B cell (primary cell): ENCODE measurements around the gene TELO2. TPM values are rescaled to one million over a fixed set of nuclear protein-coding genes. Genes with fewer than 3 reads are reported as not detected.

Experiments used
- ATAC-seq: fragments of 200-7000 bp; cut with Tn5 transposase; one replicate; pipeline ENCODE4 v1.10.0; 2021; ENCODE audit warnings: low read depth, mild to moderate bottlenecking, moderate number of reproducible peaks, moderate library complexity
- CTCF ChIA-PET: fragments of 350-600 bp; sonication (Branson Sonifier 250); formaldehyde crosslinking; loops from one replicate; lab custom pipeline; 2021; ENCODE audit warnings: antibody characterized with exemption, inconsistent platforms; lab: Charles Lee
- POLR2A ChIA-PET: fragments of 350-600 bp; sonication (Branson Sonifier 250); formaldehyde crosslinking; loops from one replicate; lab custom pipeline; 2021; ENCODE audit warnings: antibody characterized with exemption; lab: Charles Lee
- DNase-seq: peaks from one replicate; pipeline ENCODE4 v3.0.0; 2013
- H2AFZ ChIP-seq: 2 replicates; pipeline ENCODE4 v1.6.1; 2012; ENCODE audit warnings: mild to moderate bottlenecking, low read depth, low read length; ENCODE audit not compliant: insufficient read depth, poor library complexity, severe bottlenecking
- H3K27ac ChIP-seq, 2 donors: 1 replicate in 1 of 2; 2 replicates in 1 of 2; pipeline ENCODE4 v1.5.1; 2012 to 2013; ENCODE audit warnings: low read length in 2 of 2, mild to moderate bottlenecking in 2 of 2, moderate library complexity in 1 of 2
- H3K27me3 ChIP-seq, 4 experiments: fragments of 200-600 bp in 1 of 4; sonication (generic) in 1 of 4; replicated peaks in 1 of 4; 1 replicate in 2 of 4; 2 replicates in 2 of 4; pipeline versions ENCODE4 v1.6.1 to v1.7.0; 2013 to 2016; ENCODE audit warnings: low read length in 3 of 4, mild to moderate bottlenecking in 2 of 4, mixed read lengths in 1 of 4, moderate library complexity in 1 of 4; ENCODE audit not compliant: insufficient read depth in 4 of 4, control insufficient read depth in 3 of 4; ENCODE audit errors: control extremely low read depth in 1 of 4
- H3K36me3 ChIP-seq, 2 experiments: replicated peaks in 1 of 2; 1 replicate in 1 of 2; 2 replicates in 1 of 2; pipeline versions ENCODE4 v1.6.1 to v1.7.1; 2013; ENCODE audit warnings: low read length in 1 of 2; ENCODE audit not compliant: insufficient read depth in 2 of 2, control insufficient read depth in 1 of 2; ENCODE audit errors: control extremely low read depth in 1 of 2, extremely low read depth in 1 of 2
- H3K4me1 ChIP-seq, 2 donors: fragments of 200-600 bp in 1 of 2; sonication (generic) in 1 of 2; 1 replicate in 1 of 2; 2 replicates in 1 of 2; pipeline versions ENCODE4 v1.5.1 to v1.6.1; 2013 to 2017; ENCODE audit warnings: low read length in 2 of 2; ENCODE audit not compliant: control insufficient read depth in 2 of 2, insufficient read depth in 2 of 2
- H3K4me2 ChIP-seq: replicated peaks from 2 replicates; pipeline ENCODE3; 2012; ENCODE audit warnings: mild to moderate bottlenecking, low read depth, low read length; ENCODE audit not compliant: poor library complexity, severe bottlenecking
- H3K4me3 ChIP-seq, 5 experiments: fragments of 200-600 bp in 1 of 5; sonication (generic) in 1 of 5; 1 replicate in 3 of 5; 2 replicates in 2 of 5; pipeline versions ENCODE4 v1.5.1 to v1.7.0; 2011 to 2016; ENCODE audit warnings: low read length in 4 of 5, mild to moderate bottlenecking in 4 of 5, low read depth in 2 of 5, control low read depth in 1 of 5, moderate library complexity in 1 of 5; ENCODE audit not compliant: insufficient read depth in 1 of 5; ENCODE audit errors: control extremely low read depth in 1 of 5, extremely low read depth in 1 of 5
- H3K79me2 ChIP-seq: fragments of 200-600 bp; sonication (generic); one replicate; pipeline ENCODE4 v1.6.0; 2016; ENCODE audit warnings: low read length; ENCODE audit not compliant: control insufficient read depth, insufficient read depth
- H3K9ac ChIP-seq: fragments of 200-600 bp; sonication (generic); 2 replicates; pipeline ENCODE4 v1.6.1; 2017; ENCODE audit warnings: mild to moderate bottlenecking, low read length, moderate library complexity
- H3K9me3 ChIP-seq, 3 donors: one replicate each; pipeline versions ENCODE4 v1.6.1 to v1.7.1; 2013; ENCODE audit warnings: low read length in 2 of 3; ENCODE audit not compliant: control insufficient read depth in 2 of 3, insufficient read depth in 1 of 3; ENCODE audit errors: control extremely low read depth in 1 of 3
- H4K20me1 ChIP-seq: 2 replicates; pipeline ENCODE4 v1.6.0; 2012; ENCODE audit warnings: mild to moderate bottlenecking, low read length; ENCODE audit not compliant: insufficient read depth, control insufficient read depth, poor library complexity, severe bottlenecking
- H3K27ac Mint-ChIP-seq: one replicate; pipeline ENCODE4 v1.8.0; 2021; ENCODE audit warnings: mixed read lengths
- H3K27me3 Mint-ChIP-seq: one replicate; pipeline ENCODE4 v1.8.0; 2021; ENCODE audit warnings: mixed read lengths
- H3K4me1 Mint-ChIP-seq: one replicate; pipeline ENCODE4 v1.8.0; 2021; ENCODE audit warnings: mixed read lengths
- H3K4me3 Mint-ChIP-seq: one replicate; pipeline ENCODE4 v1.8.0; 2021; ENCODE audit warnings: mixed read lengths
- H3K9me3 Mint-ChIP-seq: one replicate; pipeline ENCODE4 v1.8.0; 2022; ENCODE audit warnings: mixed read lengths; ENCODE audit not compliant: insufficient read depth
- CTCF ChIP-seq: fragments of 200-600 bp; IDR thresholded peaks from one replicate; pipeline ENCODE4 v1.8.0; 2022; ENCODE audit warnings: antibody characterized with exemption, mild to moderate bottlenecking
- EZH2 ChIP-seq: IDR thresholded peaks from 2 replicates; pipeline ENCODE4 v1.6.1; 2012; ENCODE audit warnings: borderline replicate concordance, low read depth, mild to moderate bottlenecking, moderate library complexity, low read length; ENCODE audit not compliant: insufficient read depth, poor library complexity, severe bottlenecking
- WGBS: methylation state at CpG from one replicate; pipeline ENCODE4 v1.1.5; 2013; ENCODE audit warnings: missing lambda C conversion rate; ENCODE audit not compliant: insufficient coverage; 5-methylcytosine and 5-hydroxymethylcytosine counted together
- intact Hi-C: fragments of 100-400 bp; cut with micrococcal nuclease; formaldehyde crosslinking; loops from one replicate; pipeline ENCODE4 v1.10.0; 2022
- polyA plus RNA-seq: library from polyadenylated mRNA; depleted of rRNA; stranded (reverse); fragments of >200 nt; gene quantifications from 2 replicates; pipeline ENCODE4 v1.2.3, GENCODE V29; 2012
- total RNA-seq, 2 donors: library from RNA; stranded (reverse); fragments of 120-200 nt in 1 of 2; gene quantifications; 1 replicate in 1 of 2; 2 replicates in 1 of 2; pipeline versions ENCODE4 v1.2.3 to v1.2.4, GENCODE V29; 2013 to 2022

TELO2 gene
- total and polyA plus RNA-seq, 2 donors (not counting 1 experiment from before 2014, with no cell fraction given): 81.9 to 136 TPM

GRCh38 chr16:1445518-1446203 lies 47.5 kb upstream of the TELO2 start:
- Histone ChIP-seq H3K9ac (peak overlapping the region; percentile 62), H3K27me3 (no peaks in the 10 kb centered on the region), H3K4me2 (peak overlapping the region; percentile 74), H3K27ac (peak overlapping the region; percentile 67 to 100), H3K79me2 (peaks cover 7% of the 10 kb centered on the region), H3K4me1 (peaks cover 24% of the 10 kb centered on the region in 2 donors), H3K4me3 (peak overlapping the region in 3 of 5 experiments; percentile 21 to 33 (median 32)), H4K20me1 (peaks cover 5% of the 10 kb centered on the region), H3K9me3 (no peaks in the 10 kb centered on the region), H3K36me3 (peaks cover 0 to 45% of the 10 kb centered on the region in 2 experiments), H2AFZ (no peak overlapping the region)
- ChIA-PET CTCF (interaction anchor here (0.8 kb wide), 1 partner anchor 11 kb away, joined by 3 read pairs; no protein-coding TSS in a partner anchor), POLR2A (no interaction called here)
- intact Hi-C loops: no loop called here
- H3K9me3 Mint-ChIP-seq: no peaks in the 10 kb centered on the region
- peaks cover 4% of the 10 kb centered on the region for H3K4me1 Mint-ChIP-seq
- 88% methylated on average over 23 of the region's 25 CpGs for WGBS
- H3K4me3 Mint-ChIP-seq: peak overlapping the region; percentile 26
- no peak for TF ChIP-seq CTCF
- no peak for TF ChIP-seq EZH2
- DNase-seq (no peak), ATAC-seq (peak; percentile 39)
- no peaks in the 10 kb centered on the region for H3K27me3 Mint-ChIP-seq
- H3K27ac Mint-ChIP-seq: peak overlapping the region; percentile 68
